IgD-negative memory B cell (primary cell): ENCODE results near the gene ARHGEF9. TPM values are rescaled to one million over a fixed set of nuclear protein-coding genes. Genes with fewer than 3 reads are reported as not detected.
A peak's percentile ranks its signal among the peaks of the same experiment; 100 is the strongest.
"Not testable (repeated sequence)": the region's sequence is repeated elsewhere in the genome, so short reads cannot be mapped to it uniquely, and the experiment has no call there.

Experiments used
- H3K27ac Mint-ChIP-seq, 3 donors: one replicate each; pipeline ENCODE4 v1.8.0; 2020 to 2022; ENCODE audit warnings: mild to moderate bottlenecking in 3 of 3, mixed read lengths in 3 of 3, moderate library complexity in 1 of 3
- H3K27me3 Mint-ChIP-seq: one replicate; pipeline ENCODE4 v1.8.0; 2021; ENCODE audit warnings: mixed read lengths
- H3K36me3 Mint-ChIP-seq: one replicate; pipeline ENCODE4 v1.8.0; 2020; ENCODE audit warnings: mild to moderate bottlenecking, mixed read lengths
- H3K4me1 Mint-ChIP-seq, 3 donors: one replicate each; pipeline ENCODE4 v1.8.0; 2020 to 2022; ENCODE audit warnings: mixed read lengths in 3 of 3, mild to moderate bottlenecking in 1 of 3
- H3K4me3 Mint-ChIP-seq, 4 donors: one replicate each; pipeline ENCODE4 v1.8.0; 2020 to 2022; ENCODE audit warnings: mild to moderate bottlenecking in 4 of 4, mixed read lengths in 4 of 4, moderate library complexity in 3 of 4
- H3K9me3 Mint-ChIP-seq, 3 donors: one replicate each; pipeline ENCODE4 v1.8.0; 2020 to 2021; ENCODE audit warnings: mixed read lengths in 3 of 3, mild to moderate bottlenecking in 1 of 3
- polyA plus RNA-seq: library from polyadenylated mRNA; unstranded; fragments of 300-500 nt; fragmentation: Illumina TruSeq; gene quantifications from one replicate; pipeline ENCODE4 v1.2.3, GENCODE V29; 2021

ARHGEF9 gene
- polyA plus RNA-seq, 1 donor from 2014 or later = 5.2 TPM

DNA sequence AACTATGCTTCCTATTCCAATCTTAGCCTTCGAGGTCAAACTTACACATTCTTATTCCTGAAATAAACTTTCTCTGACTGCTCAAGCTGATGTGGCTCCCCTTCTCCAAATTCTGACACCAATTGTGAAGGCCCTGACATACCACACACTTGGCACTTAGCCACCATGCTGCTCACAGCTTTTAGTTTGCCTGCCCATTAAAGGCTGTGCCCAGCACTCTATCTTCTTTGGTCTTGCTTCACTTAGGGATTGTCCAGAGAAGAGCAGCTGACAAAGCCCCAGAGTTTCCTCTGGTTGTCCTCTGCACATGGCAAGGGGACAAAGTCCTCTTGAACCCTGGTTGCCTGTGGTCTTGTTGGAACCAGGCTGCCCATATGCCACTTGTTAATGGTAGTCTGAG lies 126.1 kb downstream of the ARHGEF9 start:
- H3K4me3 Mint-ChIP-seq = no peak overlapping the region
- H3K36me3 Mint-ChIP-seq = peaks cover 7% of the 10 kb centered on the region
- H3K27ac Mint-ChIP-seq = no peak overlapping the region
- no peaks in the 10 kb centered on the region for H3K9me3 Mint-ChIP-seq
- no peaks in the 10 kb centered on the region for H3K4me1 Mint-ChIP-seq
- no peaks in the 10 kb centered on the region for H3K27me3 Mint-ChIP-seq

DNA sequence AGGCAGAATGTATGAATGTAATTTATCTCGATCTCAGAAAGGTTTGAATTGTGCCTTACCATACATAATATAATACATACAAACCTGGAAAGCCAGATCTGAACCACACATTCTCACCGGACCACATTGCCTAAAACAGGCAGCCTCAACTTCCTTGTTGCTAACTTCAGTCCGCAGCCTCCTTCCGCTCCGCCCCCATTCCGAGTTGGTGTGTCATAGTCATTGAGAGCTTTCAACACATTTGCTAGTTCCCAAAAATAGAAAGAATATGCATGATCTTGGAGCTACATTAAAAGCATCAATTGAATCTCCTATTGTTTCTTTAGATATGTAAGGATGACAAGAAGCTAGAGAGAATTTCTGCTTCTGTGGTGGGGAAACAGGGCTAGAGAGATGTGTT lies 127.2 kb downstream of the ARHGEF9 start:
- no peaks in the 10 kb centered on the region for H3K9me3 Mint-ChIP-seq
- no peaks in the 10 kb centered on the region for H3K27me3 Mint-ChIP-seq
- no peak overlapping the region for H3K27ac Mint-ChIP-seq
- H3K36me3 Mint-ChIP-seq = peaks cover 5% of the 10 kb centered on the region
- H3K4me1 Mint-ChIP-seq = peaks cover 0 to 1% (median 0%) of the 10 kb centered on the region in 3 donors
- H3K4me3 Mint-ChIP-seq = no peak overlapping the region

DNA sequence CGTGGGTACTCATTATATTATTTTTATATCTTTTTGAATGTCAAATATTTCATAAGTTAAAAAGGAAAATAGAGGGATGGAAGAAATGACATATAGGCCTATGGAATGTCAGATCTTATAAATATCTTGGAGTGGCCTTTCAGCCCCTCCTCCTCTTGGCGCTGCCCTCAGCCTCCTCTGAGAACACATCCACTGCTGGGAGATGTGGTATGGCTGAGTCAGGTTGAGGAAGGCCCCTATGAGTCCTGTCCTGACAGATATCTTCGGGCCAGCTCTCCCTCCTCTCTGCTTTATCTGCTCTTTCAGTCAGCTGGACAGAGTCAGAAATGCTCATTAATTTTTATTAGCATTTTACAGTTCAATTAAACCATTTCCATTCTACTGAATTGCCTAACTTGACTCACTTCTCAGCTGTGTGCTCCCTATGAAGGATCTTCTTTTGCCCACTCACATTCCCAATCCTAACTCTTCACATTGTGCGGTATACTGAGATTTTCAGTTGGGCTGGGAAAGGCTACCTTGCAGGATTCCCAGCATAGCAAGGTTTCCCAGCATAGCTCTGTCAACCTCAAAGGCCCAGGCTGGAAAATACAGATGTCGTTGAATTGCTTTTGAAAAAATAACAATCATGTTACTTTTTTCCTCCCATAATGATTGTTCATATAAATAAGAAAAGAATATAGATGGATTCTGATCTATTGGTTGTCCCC lies 128.0 kb downstream of the ARHGEF9 start:
- Mint-ChIP-seq H3K4me3 (no peak overlapping the region), H3K27me3 (no peaks in the 10 kb centered on the region), H3K27ac (no peak overlapping the region), H3K4me1 (peaks cover 0 to 1% (median 0%) of the 10 kb centered on the region in 3 donors), H3K36me3 (peaks cover 5% of the 10 kb centered on the region), H3K9me3 (no peaks in the 10 kb centered on the region)

DNA sequence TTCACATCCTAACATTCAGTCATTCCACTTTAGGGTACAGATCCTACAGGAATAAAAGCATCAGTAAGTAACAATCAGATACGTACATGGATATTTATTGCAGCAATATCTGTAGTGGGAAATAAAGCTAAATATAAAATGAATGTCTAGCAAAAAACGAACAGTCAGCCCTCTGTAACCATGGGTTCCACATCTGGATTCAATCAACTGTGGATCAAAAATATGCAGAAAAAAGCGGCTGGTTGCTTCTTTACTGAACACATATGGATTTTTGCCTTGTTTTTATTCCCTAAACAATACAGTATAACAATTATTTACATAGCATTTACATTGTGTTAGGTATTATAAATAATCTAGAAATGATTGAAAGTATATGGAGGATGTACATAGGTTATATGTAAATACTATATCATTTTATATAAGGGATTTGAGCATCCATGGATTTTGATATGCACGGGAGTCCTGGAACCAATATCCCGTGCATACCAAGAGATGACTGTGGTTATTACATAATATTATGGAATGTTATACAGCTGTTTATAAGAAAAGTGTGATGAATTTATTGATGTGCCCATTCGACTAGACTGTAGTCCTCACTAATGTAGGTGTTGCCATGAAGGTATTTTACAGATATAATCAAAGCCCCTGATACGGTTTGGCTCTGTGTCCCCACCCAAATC lies 132.8 kb downstream of the ARHGEF9 start:
- Mint-ChIP-seq H3K9me3 (peaks cover 0 to 3% (median 0%) of the 10 kb centered on the region in 3 donors), H3K4me3 (no peak overlapping the region), H3K4me1 (peaks cover 0 to 1% (median 0%) of the 10 kb centered on the region in 3 donors), H3K27me3 (no peaks in the 10 kb centered on the region), H3K36me3 (peaks cover 11% of the 10 kb centered on the region), H3K27ac (no peak overlapping the region)

DNA sequence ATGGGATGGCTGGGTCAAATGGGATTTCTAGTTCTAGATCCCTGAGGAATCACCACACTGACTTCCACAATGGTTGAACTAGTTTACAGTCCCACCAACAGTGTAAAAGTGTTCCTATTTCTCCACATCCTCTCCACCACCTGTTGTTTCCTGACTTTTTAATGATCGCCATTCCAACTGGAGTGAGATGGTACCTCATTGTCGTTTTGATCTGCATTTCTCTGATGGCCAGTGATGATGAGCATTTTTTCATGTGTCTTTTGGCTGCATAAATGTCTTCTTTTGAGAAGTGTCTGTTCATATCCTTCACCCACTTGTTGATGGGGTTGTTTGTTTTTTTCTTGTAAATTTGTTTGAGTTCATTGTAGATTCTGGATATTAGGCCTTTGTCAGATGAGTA lies 139.3 kb downstream of the ARHGEF9 start:
- H3K4me1 Mint-ChIP-seq, H3K27ac Mint-ChIP-seq, H3K36me3 Mint-ChIP-seq, H3K9me3 Mint-ChIP-seq, H3K27me3 Mint-ChIP-seq, H3K4me3 Mint-ChIP-seq: not testable (repeated sequence)

DNA sequence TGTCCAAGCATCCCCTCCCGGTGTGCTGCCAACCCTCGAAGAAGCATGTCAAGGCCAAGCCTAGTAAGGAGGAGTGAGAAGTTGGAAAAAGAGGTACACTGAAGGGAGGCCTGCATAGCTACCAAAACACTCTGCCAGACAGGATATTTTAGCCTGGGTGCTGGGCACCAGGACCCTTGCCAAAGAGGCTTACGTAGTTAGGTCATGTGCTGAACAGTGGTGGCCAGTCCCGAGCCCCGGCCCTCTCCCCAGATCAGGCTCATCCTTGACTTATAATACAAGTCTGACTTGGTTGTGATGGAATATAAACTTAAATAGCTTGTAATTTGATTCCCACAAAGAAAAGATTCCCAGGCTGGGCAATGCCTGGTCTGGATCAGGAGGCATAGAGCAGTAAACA lies 149.3 kb downstream of the ARHGEF9 start:
- Mint-ChIP-seq H3K27ac (peak overlapping the region in 1 of 3 donors; percentile 67), H3K36me3 (peaks cover 9% of the 10 kb centered on the region), H3K4me3 (no peak overlapping the region), H3K27me3 (no peaks in the 10 kb centered on the region), H3K9me3 (peaks cover 0 to 5% (median 3%) of the 10 kb centered on the region in 3 donors), H3K4me1 (no peaks in the 10 kb centered on the region)

DNA sequence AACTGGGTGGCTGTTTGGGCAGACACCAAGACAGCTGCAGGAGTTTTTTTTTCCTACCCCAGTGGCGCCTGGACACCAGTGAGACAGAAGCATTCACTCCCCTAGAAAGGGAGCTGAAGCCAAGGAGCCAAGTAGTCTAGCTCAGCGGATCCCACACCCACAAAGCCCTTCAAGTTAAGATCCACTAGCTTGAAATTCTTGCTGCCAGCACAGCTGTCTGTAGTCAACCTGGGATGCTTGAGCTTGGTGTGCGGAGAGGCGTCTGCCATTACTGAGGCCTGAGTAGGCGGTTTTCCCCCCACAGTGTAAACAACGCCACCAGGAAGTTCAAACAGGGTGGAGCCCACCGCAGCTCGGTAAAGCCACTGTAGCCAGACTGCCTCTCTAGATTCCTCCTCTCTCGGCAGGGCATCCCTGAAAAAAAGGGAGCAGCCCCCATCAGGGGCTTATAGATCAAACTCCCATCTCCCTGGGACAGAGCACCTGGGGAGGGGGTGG lies 171.4 kb downstream of the ARHGEF9 start:
- Mint-ChIP-seq H3K4me1 (no peaks in the 10 kb centered on the region), H3K36me3 (no peaks in the 10 kb centered on the region), H3K27me3 (no peaks in the 10 kb centered on the region)

DNA sequence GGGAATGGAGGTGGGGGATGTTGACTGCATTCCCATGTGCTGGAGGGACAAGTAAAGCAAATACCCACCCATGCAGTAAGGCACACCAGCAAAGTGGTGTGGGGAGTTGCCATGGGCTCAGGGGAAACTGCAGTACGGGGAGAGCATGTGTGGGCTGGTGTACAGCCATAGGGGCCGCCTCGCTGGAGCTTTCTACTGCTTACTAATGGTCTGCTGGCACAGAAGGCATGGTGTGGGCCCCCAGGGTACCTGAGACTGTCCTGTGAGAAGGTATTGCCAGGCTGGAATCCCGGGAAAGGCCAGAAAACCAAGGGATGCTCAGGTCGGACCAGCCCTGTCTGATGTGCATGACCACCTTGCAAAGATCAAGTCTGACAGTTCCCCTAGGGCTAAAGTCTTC lies 199.1 kb downstream of the ARHGEF9 start:
- H3K4me1 Mint-ChIP-seq = no peaks in the 10 kb centered on the region
- peaks cover 1% of the 10 kb centered on the region for H3K27me3 Mint-ChIP-seq
- no peak overlapping the region for H3K27ac Mint-ChIP-seq
- peak overlapping the region in 1 of 4 donors; percentile 50 for H3K4me3 Mint-ChIP-seq
- H3K36me3 Mint-ChIP-seq = peaks cover 2% of the 10 kb centered on the region
- H3K9me3 Mint-ChIP-seq = peaks cover 0 to 4% (median 0%) of the 10 kb centered on the region in 3 donors

More for the DNA sequence above, 171.4 kb downstream of the ARHGEF9 start:
- Mint-ChIP-seq H3K4me3 (no peak overlapping the region), H3K9me3 (peaks cover 0 to 3% (median 0%) of the 10 kb centered on the region in 3 donors), H3K27ac (no peak overlapping the region)
